Esophagus muscularis mucosa (tissue), 4 donors: ENCODE data around the gene RIN3. TPM values are rescaled to one million over a fixed set of nuclear protein-coding genes. Genes with fewer than 3 reads are reported as not detected.

Experiments
- DNase-seq: peaks from one replicate; pipeline ENCODE4 v3.0.0-alpha.2; 2017; ENCODE audit errors: extremely low spot score
- H3K27ac ChIP-seq, 4 donors: fragments of 200-600 bp; sonication (generic); replicated peaks in 1 of 4; 1 replicate in 3 of 4; 2 replicates in 1 of 4; pipeline ENCODE4 v1.5.1; 2016 to 2019; ENCODE audit warnings: mild to moderate bottlenecking in 1 of 4
- H3K27me3 ChIP-seq, 4 donors: fragments of 200-600 bp; sonication (generic); one replicate each; pipeline versions ENCODE4 v1.5.1 to v1.6.0; 2016 to 2019
- H3K36me3 ChIP-seq, 4 donors: fragments of 200-600 bp; sonication (generic); one replicate each; pipeline ENCODE4 v1.5.1; 2016 to 2019
- H3K4me1 ChIP-seq, 4 donors: fragments of 200-600 bp; sonication (generic); one replicate each; pipeline ENCODE4 v1.5.1; 2016 to 2019
- H3K4me3 ChIP-seq, 4 donors: fragments of 200-600 bp; sonication (generic); 1 replicate in 2 of 4; 2 replicates in 2 of 4; pipeline ENCODE4 v1.5.1; 2016 to 2019; ENCODE audit warnings: mild to moderate bottlenecking in 4 of 4, moderate library complexity in 1 of 4
- H3K9me3 ChIP-seq, 4 donors: fragments of 200-600 bp; sonication (generic); 1 replicate in 3 of 4; 2 replicates in 1 of 4; pipeline ENCODE4 v1.5.1; 2016 to 2019
- EP300 ChIP-seq: sonication (generic); formaldehyde crosslinking; IDR thresholded peaks from one replicate; pipeline ENCODE4 v1.6.1; 2017; ENCODE audit warnings: antibody characterized with exemption
- POLR2A ChIP-seq: fragments of 450-650 bp; IDR thresholded peaks from one replicate; pipeline ENCODE4 v1.6.1; 2017; ENCODE audit warnings: antibody characterized with exemption, moderate library complexity, mild to moderate bottlenecking, low read depth
- POLR2AphosphoS5 ChIP-seq, 2 donors: sonication (generic); formaldehyde crosslinking; IDR thresholded peaks; one replicate each; pipeline ENCODE4 v1.6.1; 2017; ENCODE audit warnings: antibody characterized with exemption in 2 of 2
- WGBS: methylation state at CpG from one replicate; pipeline ENCODE4 v1.1.5; 2018; 5-methylcytosine and 5-hydroxymethylcytosine counted together
- intact Hi-C: fragments of 100-400 bp; cut with DNase I; formaldehyde crosslinking; loops from one replicate; pipeline ENCODE4 v1.15.1; 2023
- total RNA-seq, 4 donors: library from RNA; depleted of rRNA; stranded (reverse); fragments of >200 nt; gene quantifications; one replicate each; pipeline versions ENCODE4 v1.1.0 to v1.2.1, GENCODE V29; 2016
- TF ChIP-seq, protein P1 (sequence below), 3 experiments: fragments of 200-600 bp in 2 of 3; fragments of 450-650 bp in 1 of 3; sonication (generic) in 2 of 3; IDR thresholded peaks; one replicate each; pipeline ENCODE4 v1.5.1; 2017 to 2019; ENCODE audit warnings: antibody characterized with exemption in 3 of 3, mild to moderate bottlenecking in 2 of 3, moderate library complexity in 1 of 3

RIN3 gene
- total RNA-seq, 4 donors from 2014 or later = 10.6 to 20.0 (median 13.1) TPM

DNA sequence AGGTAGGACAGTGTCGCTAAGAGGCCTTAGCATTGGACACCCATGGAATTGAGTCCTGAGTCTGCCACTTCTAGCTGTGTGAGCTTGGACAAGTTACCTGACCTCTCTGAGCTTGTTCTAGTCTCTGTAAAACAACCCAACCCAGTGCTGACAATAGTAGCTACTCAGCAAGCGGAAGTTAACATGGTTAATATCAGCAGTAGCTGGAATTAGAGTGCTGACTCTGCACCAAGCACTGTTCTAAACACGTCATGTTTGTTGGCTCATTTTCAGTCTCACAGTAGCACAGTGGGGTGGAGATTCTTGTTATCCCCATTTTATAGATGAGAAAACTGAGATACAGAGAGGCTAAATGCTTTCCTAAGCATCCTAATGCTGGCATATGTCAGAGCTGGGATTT is 47.5 kb upstream of the RIN3 start:
- H3K27ac ChIP-seq = no peak overlapping the region
- 82% methylated on average over 2 of the region's 3 CpGs for WGBS
- intact Hi-C loops = no loop called here

DNA sequence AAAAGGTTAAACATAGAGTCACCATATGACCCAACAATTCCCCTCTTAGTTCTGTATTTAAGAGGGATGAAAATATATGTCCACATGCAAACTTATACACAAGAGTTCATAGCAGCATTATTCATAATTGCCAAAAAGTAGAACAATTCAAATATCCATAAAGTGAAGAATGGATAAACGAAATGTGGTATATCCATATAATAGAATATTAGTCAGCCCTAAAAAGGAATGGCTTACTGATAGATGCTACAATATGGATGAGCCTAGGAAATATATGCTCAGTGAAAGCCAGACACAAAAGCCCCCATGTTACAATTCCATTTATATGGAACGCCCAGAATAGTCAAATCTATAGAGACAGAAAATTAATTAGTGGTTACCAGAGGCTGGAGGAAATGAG is 44.1 kb upstream of the RIN3 start:
- intact Hi-C loops = no loop called here
- WGBS = 94% methylated on average over 2 of the region's 2 CpGs
- H3K4me3 ChIP-seq = no peak overlapping the region
- H3K27ac ChIP-seq = no peak overlapping the region
- no peaks in the 10 kb centered on the region for H3K27me3 ChIP-seq
- H3K4me1 ChIP-seq = peaks cover 0 to 9% (median 7%) of the 10 kb centered on the region in 4 donors
- H3K9me3 ChIP-seq = peaks cover 0 to 21% (median 12%) of the 10 kb centered on the region in 4 donors
- TF ChIP-seq EP300 = no peak
- TF ChIP-seq POLR2AphosphoS5 (IDR thresholded peaks at IDR 0.05) = no peak
- TF ChIP-seq POLR2A = no peak
- TF ChIP-seq, protein P1, sequence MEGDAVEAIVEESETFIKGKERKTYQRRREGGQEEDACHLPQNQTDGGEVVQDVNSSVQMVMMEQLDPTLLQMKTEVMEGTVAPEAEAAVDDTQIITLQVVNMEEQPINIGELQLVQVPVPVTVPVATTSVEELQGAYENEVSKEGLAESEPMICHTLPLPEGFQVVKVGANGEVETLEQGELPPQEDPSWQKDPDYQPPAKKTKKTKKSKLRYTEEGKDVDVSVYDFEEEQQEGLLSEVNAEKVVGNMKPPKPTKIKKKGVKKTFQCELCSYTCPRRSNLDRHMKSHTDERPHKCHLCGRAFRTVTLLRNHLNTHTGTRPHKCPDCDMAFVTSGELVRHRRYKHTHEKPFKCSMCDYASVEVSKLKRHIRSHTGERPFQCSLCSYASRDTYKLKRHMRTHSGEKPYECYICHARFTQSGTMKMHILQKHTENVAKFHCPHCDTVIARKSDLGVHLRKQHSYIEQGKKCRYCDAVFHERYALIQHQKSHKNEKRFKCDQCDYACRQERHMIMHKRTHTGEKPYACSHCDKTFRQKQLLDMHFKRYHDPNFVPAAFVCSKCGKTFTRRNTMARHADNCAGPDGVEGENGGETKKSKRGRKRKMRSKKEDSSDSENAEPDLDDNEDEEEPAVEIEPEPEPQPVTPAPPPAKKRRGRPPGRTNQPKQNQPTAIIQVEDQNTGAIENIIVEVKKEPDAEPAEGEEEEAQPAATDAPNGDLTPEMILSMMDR (IDR thresholded peaks at IDR 0.05) = no peak
- DNase-seq = no peak
- H3K36me3 ChIP-seq = no peaks in the 10 kb centered on the region

More for the DNA sequence above, 47.5 kb upstream of the RIN3 start:
- Histone ChIP-seq H3K4me3 (no peak overlapping the region), H3K36me3 (no peaks in the 10 kb centered on the region), H3K27me3 (no peaks in the 10 kb centered on the region), H3K4me1 (peaks cover 0 to 13% (median 8%) of the 10 kb centered on the region in 4 donors), H3K9me3 (peaks cover 0 to 21% (median 12%) of the 10 kb centered on the region in 4 donors)
- no peak for DNase-seq
- TF ChIP-seq POLR2A (no peak), EP300 (no peak), POLR2AphosphoS5 (IDR thresholded peaks at IDR 0.05) (no peak)
- TF ChIP-seq, protein P1 (IDR thresholded peaks at IDR 0.05) = no peak

DNA sequence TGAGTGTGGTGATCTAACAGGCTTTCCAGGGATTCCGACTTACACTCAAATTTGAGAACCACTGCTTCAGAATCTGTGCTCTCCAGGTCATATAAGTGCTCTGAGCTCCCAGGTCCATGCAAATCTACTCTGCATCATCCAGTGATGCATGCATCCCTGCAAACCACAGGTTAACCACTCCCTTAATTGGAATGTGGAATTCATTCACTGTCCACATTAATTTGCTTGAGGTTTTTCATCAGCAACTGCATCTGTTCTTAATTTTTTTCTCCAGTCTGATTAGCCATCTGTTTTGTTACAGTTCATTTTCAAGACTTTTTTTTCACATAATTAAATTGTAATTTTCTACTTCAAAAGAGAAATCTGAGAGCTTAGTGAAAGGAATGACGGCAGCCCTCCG is 43.4 kb upstream of the RIN3 start:
- no peaks in the 10 kb centered on the region for H3K27me3 ChIP-seq
- peaks cover 0 to 21% (median 12%) of the 10 kb centered on the region in 4 donors for H3K9me3 ChIP-seq
- H3K36me3 ChIP-seq = no peaks in the 10 kb centered on the region
- TF ChIP-seq POLR2A = no peak
- TF ChIP-seq, protein P1 (IDR thresholded peaks at IDR 0.05) = no peak
- TF ChIP-seq POLR2AphosphoS5 (IDR thresholded peaks at IDR 0.05) = no peak
- no peak for TF ChIP-seq EP300
- no peak for DNase-seq
- WGBS = 66% methylated on average over 3 of the region's 3 CpGs
- H3K4me1 ChIP-seq = peaks cover 0 to 12% (median 8%) of the 10 kb centered on the region in 4 donors
- intact Hi-C loops = no loop called here
- H3K4me3 ChIP-seq = no peak overlapping the region
- H3K27ac ChIP-seq = no peak overlapping the region

DNA sequence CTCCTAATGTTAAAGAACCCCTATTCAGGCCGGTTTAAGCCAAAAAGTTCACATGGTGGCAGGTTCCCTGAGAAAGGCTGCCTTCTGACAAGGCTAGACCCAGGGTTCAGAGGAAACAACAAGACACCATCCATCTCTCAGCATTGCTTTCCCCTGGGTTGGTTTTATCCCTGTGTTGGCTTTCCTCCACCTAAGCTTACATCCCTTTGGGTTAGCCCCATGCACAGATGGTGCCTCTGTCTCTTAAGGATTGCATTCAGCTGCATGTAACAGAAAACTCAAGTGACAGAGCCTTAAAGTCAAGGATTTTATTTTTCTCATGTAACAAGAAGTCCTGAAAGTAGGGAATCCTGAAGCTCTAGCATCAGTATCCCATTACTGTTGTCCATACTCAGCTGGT is 42.8 kb upstream of the RIN3 start:
- Histone ChIP-seq H3K27ac (no peak overlapping the region), H3K36me3 (no peaks in the 10 kb centered on the region), H3K4me3 (no peak overlapping the region), H3K4me1 (peaks cover 0 to 15% (median 9%) of the 10 kb centered on the region in 4 donors), H3K9me3 (peaks cover 0 to 21% (median 12%) of the 10 kb centered on the region in 4 donors), H3K27me3 (no peaks in the 10 kb centered on the region)
- intact Hi-C loops = no loop called here
- WGBS = 92% methylated on average over 1 of the region's 1 CpG
- no peak for DNase-seq
- no peak for TF ChIP-seq POLR2A
- TF ChIP-seq POLR2AphosphoS5 (IDR thresholded peaks at IDR 0.05) = no peak
- TF ChIP-seq EP300 = no peak
- TF ChIP-seq, protein P1 (IDR thresholded peaks at IDR 0.05) = no peak

DNA sequence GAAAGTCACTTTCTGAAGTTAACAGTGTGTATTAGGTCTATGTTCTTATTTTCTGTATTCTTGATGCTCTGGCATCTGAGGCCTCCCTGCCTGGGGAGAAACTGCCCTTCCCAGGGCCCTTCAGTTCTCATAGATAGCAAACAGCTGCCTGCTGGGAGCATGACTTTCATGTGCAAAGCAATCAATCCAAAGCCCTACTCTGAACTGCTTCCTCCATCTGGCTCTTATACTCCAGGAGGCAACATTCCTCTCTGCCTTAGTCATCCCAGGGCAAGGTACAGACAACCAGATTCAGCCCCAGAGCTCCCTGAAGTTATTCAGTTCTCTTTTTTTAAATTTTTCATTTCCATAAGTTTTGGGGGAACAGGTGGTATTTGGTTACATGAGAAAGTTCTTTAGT is 41.7 kb upstream of the RIN3 start:
- Histone ChIP-seq H3K27me3 (no peaks in the 10 kb centered on the region), H3K36me3 (no peaks in the 10 kb centered on the region), H3K9me3 (peaks cover 0 to 16% (median 8%) of the 10 kb centered on the region in 4 donors), H3K4me1 (peaks cover 0 to 15% (median 9%) of the 10 kb centered on the region in 4 donors), H3K27ac (no peak overlapping the region), H3K4me3 (no peak overlapping the region)
- DNase-seq = no peak
- TF ChIP-seq POLR2A (no peak), EP300 (no peak), POLR2AphosphoS5 (IDR thresholded peaks at IDR 0.05) (no peak)
- TF ChIP-seq, protein P1 (IDR thresholded peaks at IDR 0.05) = no peak
- intact Hi-C loops = no loop called here
